Measurements from ENCODE around the gene CORO2B. TPM values are rescaled to one million over a fixed set of nuclear protein-coding genes. Genes with fewer than 3 reads are reported as not detected.

The CORO2B gene
- total and polyA plus RNA-seq, 9 of the 15 experiments (the other 6 are each of a cell fraction or from before 2014, with no cell fraction given): not detected

DNA sequence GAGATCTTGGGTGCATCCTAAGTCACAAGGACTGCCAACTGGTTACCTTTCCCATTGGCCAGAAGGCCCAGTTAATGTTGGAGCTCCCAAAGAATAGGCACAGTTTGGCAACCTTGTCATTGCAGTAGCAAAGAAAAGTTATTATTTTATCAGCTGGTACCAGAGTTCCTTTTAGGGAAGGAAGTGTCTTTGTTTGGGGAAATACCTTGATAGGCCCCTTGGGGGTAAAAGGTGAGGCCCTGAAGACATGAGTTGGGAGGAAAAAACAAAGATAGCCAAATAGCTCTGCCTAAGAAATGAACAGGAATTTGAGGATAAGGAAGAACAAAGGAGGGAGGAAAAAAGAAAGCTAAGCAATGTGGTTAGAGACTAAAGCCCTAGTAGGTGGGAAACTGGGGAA is 156.1 kb downstream of the CORO2B start:
- H3K9ac ChIP-seq (ENCODE audit: insufficient read depth in 1 of 2, low read depth in 2 of 2, low read length in 2 of 2): no peak overlapping the region
- ChIA-PET POLR2A (interaction anchor here (0.6 kb wide), 1 partner anchor 456 kb away, joined by 5 read pairs; no protein-coding TSS in a partner anchor), CTCF (ENCODE audit: low intra/inter-chr PET ratio) (interaction anchor here (0.6 kb wide), 1 partner anchor 27 kb away, joined by 3 read pairs; no protein-coding TSS in a partner anchor)
- peaks cover 5 to 7% of the 10 kb centered on the region in 2 experiments; a peak in 4 of 5 replicates for H3K4me1 ChIP-seq (replicated peaks in 1 of 2; ENCODE audit: control insufficient read depth in 2 of 2, insufficient read depth in 2 of 2, low read length in 2 of 2)
- H3K36me3 ChIP-seq (ENCODE audit: control insufficient read depth, insufficient read depth, low read length): no peaks in the 10 kb centered on the region
- no TSS peak for BruUV-seq (replicated peaks)
- intact Hi-C loops (cut with micrococcal nuclease) (loop anchor here (10.0 kb wide), 1 partner anchor 180 kb away; no protein-coding TSS in a partner anchor), in situ Hi-C loops (cut with MboI) (loop anchor here (5.0 kb wide), 1 partner anchor 142 kb away; no protein-coding TSS in a partner anchor)
- H3K9me3 ChIP-seq (replicated peaks; ENCODE audit: control insufficient read depth, insufficient read depth, low read depth, low read length): no peaks in the 10 kb centered on the region
- DNase-seq (ENCODE audit: extremely low read depth in 1 of 4, low spot score in 3 of 4) (no peak), ATAC-seq (no peak), FAIRE-seq (no peak)
- no peaks in the 10 kb centered on the region for H3K79me2 ChIP-seq (ENCODE audit: control insufficient read depth, insufficient read depth, low read length)
- H3K4me3 ChIP-seq: no peak overlapping the region
- H3K27me3 ChIP-seq (ENCODE audit: control insufficient read depth in 2 of 2, insufficient read depth in 2 of 2, low read length in 2 of 2): peaks cover 4 to 31% of the 10 kb centered on the region in 2 experiments; a peak in 3 of 5 replicates
- H3K4me2 ChIP-seq (ENCODE audit: insufficient read depth, low read length): no peak overlapping the region
- H2AFZ ChIP-seq (ENCODE audit: low read depth, low read length): no peak overlapping the region
- H3K9me1 ChIP-seq (ENCODE audit: control insufficient read depth, insufficient read depth, low read length): no peaks in the 10 kb centered on the region
- no peak for TF ChIP-seq SMAD2 (IDR thresholded peaks at IDR 0.05; ENCODE audit: low read depth, low read length)
- TF ChIP-seq, protein P1, sequence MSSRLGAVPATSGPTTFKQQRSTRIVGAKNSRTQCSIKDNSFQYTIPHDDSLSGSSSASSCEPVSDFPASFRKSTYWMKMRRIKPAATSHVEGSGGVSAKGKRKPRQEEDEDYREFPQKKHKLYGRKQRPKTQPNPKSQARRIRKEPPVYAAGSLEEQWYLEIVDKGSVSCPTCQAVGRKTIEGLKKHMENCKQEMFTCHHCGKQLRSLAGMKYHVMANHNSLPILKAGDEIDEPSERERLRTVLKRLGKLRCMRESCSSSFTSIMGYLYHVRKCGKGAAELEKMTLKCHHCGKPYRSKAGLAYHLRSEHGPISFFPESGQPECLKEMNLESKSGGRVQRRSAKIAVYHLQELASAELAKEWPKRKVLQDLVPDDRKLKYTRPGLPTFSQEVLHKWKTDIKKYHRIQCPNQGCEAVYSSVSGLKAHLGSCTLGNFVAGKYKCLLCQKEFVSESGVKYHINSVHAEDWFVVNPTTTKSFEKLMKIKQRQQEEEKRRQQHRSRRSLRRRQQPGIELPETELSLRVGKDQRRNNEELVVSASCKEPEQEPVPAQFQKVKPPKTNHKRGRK (tag; IDR thresholded peaks at IDR 0.05): peak; percentile 31; the same call in 1 of the 2 replicates
- peaks cover 5% of the 10 kb centered on the region for H4K20me1 ChIP-seq (replicated peaks; ENCODE audit: control insufficient read depth, insufficient read depth, low read length)
- H3K27ac ChIP-seq (ENCODE audit: extremely low read depth, low read depth, low read length): no peak overlapping the region

DNA sequence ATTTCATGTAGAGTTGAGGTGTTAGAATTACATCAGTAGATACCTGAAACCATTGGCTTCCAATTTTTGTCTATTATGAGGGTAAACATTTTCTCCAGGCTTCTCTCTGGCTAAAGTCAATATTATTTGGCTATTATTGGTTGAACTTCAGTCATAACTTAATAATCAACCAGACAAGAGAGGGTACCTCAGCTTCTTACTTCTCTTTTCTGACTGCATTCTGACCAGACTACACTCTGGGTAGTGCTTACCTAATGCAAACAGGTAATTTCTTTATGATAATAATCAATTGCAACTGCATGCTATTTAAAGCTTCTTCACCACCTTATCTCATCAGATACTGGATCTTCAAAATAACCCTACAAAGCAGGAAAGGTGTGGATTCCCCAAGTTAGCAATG is 156.8 kb downstream of the CORO2B start:
- peaks cover 4 to 26% of the 10 kb centered on the region in 2 experiments; a peak in 3 of 5 replicates for H3K27me3 ChIP-seq (ENCODE audit: control insufficient read depth in 2 of 2, insufficient read depth in 2 of 2, low read length in 2 of 2)
- ATAC-seq (no peak), FAIRE-seq (no peak), DNase-seq (ENCODE audit: extremely low read depth in 1 of 4, low spot score in 3 of 4) (no peak)
- H3K27ac ChIP-seq (ENCODE audit: extremely low read depth, low read depth, low read length): no peak overlapping the region
- H3K36me3 ChIP-seq (ENCODE audit: control insufficient read depth, insufficient read depth, low read length): no peaks in the 10 kb centered on the region
- no peaks in the 10 kb centered on the region for H3K79me2 ChIP-seq (ENCODE audit: control insufficient read depth, insufficient read depth, low read length)
- TF ChIP-seq EZH2 (IDR thresholded peaks at IDR 0.05; ENCODE audit: borderline replicate concordance, low read depth, low read length): no peak
- TF ChIP-seq, protein P2, sequence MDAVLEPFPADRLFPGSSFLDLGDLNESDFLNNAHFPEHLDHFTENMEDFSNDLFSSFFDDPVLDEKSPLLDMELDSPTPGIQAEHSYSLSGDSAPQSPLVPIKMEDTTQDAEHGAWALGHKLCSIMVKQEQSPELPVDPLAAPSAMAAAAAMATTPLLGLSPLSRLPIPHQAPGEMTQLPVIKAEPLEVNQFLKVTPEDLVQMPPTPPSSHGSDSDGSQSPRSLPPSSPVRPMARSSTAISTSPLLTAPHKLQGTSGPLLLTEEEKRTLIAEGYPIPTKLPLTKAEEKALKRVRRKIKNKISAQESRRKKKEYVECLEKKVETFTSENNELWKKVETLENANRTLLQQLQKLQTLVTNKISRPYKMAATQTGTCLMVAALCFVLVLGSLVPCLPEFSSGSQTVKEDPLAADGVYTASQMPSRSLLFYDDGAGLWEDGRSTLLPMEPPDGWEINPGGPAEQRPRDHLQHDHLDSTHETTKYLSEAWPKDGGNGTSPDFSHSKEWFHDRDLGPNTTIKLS (IDR thresholded peaks at IDR 0.05; ENCODE audit: borderline replicate concordance, low read depth): no peak
- TF ChIP-seq, protein P3, sequence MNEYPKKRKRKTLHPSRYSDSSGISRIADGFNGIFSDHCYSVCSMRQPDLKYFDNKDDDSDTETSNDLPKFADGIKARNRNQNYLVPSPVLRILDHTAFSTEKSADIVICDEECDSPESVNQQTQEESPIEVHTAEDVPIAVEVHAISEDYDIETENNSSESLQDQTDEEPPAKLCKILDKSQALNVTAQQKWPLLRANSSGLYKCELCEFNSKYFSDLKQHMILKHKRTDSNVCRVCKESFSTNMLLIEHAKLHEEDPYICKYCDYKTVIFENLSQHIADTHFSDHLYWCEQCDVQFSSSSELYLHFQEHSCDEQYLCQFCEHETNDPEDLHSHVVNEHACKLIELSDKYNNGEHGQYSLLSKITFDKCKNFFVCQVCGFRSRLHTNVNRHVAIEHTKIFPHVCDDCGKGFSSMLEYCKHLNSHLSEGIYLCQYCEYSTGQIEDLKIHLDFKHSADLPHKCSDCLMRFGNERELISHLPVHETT (CRISPR knock-in tag; conservative IDR thresholded peaks at IDR 0.05 in 1 of 2, IDR thresholded peaks at IDR 0.05 in 1 of 2): no peak
- TF ChIP-seq ZNF780A (CRISPR knock-in tag; IDR thresholded peaks at IDR 0.05): no peak
- no peak for TF ChIP-seq TBL1XR1 (IDR thresholded peaks at IDR 0.05; ENCODE audit: low read length in 2 of 2)
- TF ChIP-seq XRCC4 (IDR thresholded peaks at IDR 0.05; ENCODE audit: extremely low read depth, insufficient read depth, insufficient read length): no peak
- no peak for TF ChIP-seq FOXA3 (CRISPR knock-in tag; conservative IDR thresholded peaks at IDR 0.05 in 1 of 2, IDR thresholded peaks at IDR 0.05 in 1 of 2)
- TF ChIP-seq TARDBP (IDR thresholded peaks at IDR 0.05): no peak
- no peak for TF ChIP-seq GTF2E2 (tag; IDR thresholded peaks at IDR 0.05)
- in situ Hi-C loops (cut with MboI) (no loop called here), intact Hi-C loops (cut with micrococcal nuclease) (loop anchor here (10.0 kb wide), 1 partner anchor 181 kb away; no protein-coding TSS in a partner anchor)
- H3K9me3 ChIP-seq (replicated peaks; ENCODE audit: control insufficient read depth, insufficient read depth, low read depth, low read length): no peaks in the 10 kb centered on the region
- H3K4me1 ChIP-seq (replicated peaks in 1 of 2; ENCODE audit: control insufficient read depth in 2 of 2, insufficient read depth in 2 of 2, low read length in 2 of 2): peaks cover 5 to 7% of the 10 kb centered on the region in 2 experiments; a peak in 4 of 5 replicates
- no peak overlapping the region for H3K9ac ChIP-seq (ENCODE audit: insufficient read depth in 1 of 2, low read depth in 2 of 2, low read length in 2 of 2)
- H3K9me1 ChIP-seq (ENCODE audit: control insufficient read depth, insufficient read depth, low read length): no peaks in the 10 kb centered on the region
- POLR2A ChIA-PET: interaction anchor here (0.7 kb wide), 1 partner anchor 110 kb away, joined by 3 read pairs; no protein-coding TSS in a partner anchor
- no peak overlapping the region for H2AFZ ChIP-seq (ENCODE audit: low read depth, low read length)
- no peak overlapping the region for H3K4me3 ChIP-seq
- H4K20me1 ChIP-seq (replicated peaks; ENCODE audit: control insufficient read depth, insufficient read depth, low read length): peaks cover 3% of the 10 kb centered on the region
- CTCF ChIA-PET (ENCODE audit: low intra/inter-chr PET ratio): no interaction called here
- BruUV-seq (replicated peaks): no TSS peak
- no peak overlapping the region for H3K4me2 ChIP-seq (ENCODE audit: insufficient read depth, low read length)

Data from K562 (cell line).